CD4-positive, alpha-beta T cell treated with Interleukin-6 for 4 hours (primary cell): ENCODE data around the gene XRCC3.

Source experiments
- DNase-seq: peaks from one replicate; pipeline ENCODE4 v3.0.0-alpha.2; 2020; ENCODE audit warnings: mixed read lengths

Gene XRCC3

GRCh38 chr14:103690332-103690731 is 24.9 kb downstream of the XRCC3 start:
- DNase-seq = no peak

DNA sequence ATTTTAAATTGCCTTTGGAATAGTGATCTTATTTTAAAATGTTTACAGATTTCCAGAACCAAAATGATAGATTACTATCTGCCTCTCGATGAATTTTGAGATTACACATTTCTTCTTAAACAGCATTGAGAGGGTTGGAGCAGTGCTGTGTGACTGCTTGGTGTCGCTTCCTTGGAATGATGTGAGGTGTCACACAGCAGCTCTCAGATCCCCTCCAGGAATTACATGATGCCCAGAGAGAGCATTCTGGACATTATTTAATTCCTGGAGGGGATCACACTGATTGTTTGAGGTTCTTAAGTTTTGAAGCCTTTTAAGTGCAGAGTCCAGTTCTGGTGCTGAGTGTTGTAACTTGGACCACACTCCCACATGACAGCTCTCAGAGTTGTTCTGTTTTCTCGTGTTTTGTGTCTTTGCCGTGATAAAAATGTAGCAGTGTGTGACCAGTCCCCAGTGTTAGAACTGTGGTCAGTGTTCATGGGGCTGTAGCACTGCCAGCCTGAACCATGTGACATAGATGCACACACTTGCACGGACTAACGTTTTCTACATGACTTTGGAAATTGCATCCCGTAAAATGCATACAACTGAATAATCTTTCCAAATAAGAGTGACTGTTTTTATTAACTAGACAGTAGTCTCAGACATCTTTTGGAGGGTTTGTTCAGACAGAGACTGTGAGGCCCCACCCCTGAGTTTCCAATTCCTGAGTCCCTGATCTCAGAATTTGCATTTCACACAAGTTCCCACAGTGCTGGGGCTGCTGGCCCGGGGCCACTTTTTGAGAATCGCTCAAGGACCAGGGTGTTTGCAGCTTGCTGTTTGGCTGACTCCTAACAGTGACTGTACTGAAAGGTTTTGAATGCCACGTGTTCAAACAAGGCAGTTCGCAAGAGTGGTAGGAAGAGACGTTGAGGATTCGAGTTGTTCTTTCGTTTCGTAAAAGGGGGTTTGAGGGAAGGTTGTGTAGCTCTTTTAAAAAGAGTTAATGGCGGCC is 26.0 kb downstream of the XRCC3 start:
- no peak for DNase-seq

GRCh38 chr14:103688441-103688840 is 26.8 kb downstream of the XRCC3 start:
- no peak for DNase-seq

DNA sequence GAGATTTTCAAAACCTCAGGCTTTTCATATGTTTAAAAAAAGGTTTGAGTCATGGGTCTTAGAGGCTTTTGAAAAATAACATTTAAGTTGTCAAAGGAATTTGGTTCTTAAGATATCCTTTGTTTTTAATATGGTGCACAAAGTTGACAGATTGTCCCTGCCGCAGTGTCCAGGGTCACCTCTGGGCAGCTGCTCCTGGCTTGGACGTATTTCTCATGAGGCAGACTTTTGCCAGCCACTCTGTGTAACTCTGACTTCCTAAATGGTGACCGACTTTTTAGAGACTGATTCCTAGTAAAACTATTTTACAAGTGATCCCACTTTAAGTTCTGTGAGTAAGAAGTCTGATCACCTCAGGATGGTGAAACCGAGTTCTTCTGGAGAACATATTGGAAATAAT is 27.5 kb downstream of the XRCC3 start:
- DNase-seq = no peak

- DNase-seq = no peak
These were observed 28.3 kb downstream of the XRCC3 start for GRCh38 chr14:103686831-103687485.

- DNase-seq = no peak
These were observed 29.7 kb downstream of the XRCC3 start for GRCh38 chr14:103685276-103686211.

GRCh38 chr14:103684871-103685270 is 30.4 kb downstream of the XRCC3 start:
- DNase-seq = no peak

- no peak for DNase-seq
These were observed 30.8 kb downstream of the XRCC3 start for GRCh38 chr14:103684471-103684870.

GRCh38 chr14:103683139-103683538 is 32.1 kb downstream of the XRCC3 start:
- DNase-seq = no peak

DNA sequence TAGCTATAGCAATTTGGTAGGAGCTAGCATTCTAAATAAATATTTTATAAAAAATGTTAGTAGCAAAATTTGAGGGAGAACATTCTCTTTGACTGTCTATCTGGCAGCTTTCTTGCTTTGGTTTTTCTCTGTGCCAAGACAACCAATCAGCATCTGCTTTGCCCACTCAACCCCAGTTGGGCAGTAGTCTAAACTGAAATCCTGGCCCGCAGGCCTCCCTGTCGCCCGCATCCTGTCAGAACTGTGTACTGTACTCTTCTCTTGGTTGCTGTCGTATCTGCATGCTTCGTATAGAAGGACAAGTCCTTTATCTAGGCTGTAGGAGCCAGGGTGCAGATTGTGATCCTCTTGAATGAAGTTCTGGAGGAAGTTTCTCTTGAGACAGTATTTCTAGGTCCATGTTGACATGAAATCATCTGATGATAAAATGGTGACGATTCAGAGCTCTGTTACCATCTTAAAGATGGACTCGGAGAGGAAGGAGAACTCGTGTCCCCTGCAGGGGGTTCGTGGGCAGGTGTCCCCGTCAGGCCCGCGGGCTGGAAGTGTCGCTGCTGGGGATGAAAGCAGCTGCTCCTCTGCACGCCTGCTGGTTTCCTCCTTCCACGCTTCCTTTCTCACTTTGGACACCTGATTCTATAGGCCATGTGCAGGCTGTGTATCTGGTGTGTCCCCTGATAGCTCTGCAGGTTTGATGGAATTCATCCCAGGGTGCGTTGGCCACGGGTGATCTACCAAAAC is 34.6 kb downstream of the XRCC3 start:
- no peak for DNase-seq

GRCh38 chr14:103679351-103679750 is 35.9 kb downstream of the XRCC3 start:
- peak; percentile 49 for DNase-seq

GRCh38 chr14:103676881-103677675 is 38.2 kb downstream of the XRCC3 start:
- DNase-seq = no peak

DNA sequence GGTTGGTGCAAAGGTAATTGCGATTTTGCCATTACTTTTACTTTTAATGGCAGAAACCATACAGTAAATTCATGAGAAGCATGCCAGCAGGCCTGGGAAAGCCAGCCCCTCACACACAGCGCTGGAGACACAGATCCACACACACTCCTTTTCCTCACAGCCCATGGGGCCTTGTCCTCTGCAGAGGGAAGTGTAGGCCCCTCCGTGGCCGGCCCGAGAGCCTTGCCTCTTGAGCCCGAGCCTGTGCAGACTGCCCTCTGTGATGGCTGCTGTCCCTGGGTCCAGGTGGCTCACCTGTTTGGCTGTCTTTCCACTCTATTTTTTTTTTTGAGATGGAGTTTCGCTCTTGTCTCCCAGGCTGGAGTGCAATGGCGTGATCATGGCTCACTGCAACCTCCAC is 39.3 kb downstream of the XRCC3 start:
- DNase-seq = no peak

DNA sequence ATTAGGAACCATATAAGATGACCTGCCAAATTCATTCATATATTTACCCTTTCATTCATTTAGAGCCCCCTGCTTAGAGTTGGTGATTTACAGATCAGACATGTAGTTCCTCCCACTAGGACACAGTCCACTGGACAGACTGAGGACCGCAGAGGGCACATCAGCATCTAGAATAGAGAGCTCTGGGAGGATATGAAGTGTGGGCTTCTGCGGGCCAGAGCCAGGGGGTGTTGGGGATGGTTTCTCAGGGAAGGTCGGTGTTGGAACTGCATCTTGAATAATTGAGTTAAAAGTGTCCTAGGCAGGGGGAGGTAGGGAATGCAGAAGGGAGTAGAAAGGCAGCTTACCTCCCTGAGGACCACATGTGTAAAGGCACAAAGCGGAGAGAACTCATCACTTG is 43.3 kb downstream of the XRCC3 start:
- no peak for DNase-seq

DNA sequence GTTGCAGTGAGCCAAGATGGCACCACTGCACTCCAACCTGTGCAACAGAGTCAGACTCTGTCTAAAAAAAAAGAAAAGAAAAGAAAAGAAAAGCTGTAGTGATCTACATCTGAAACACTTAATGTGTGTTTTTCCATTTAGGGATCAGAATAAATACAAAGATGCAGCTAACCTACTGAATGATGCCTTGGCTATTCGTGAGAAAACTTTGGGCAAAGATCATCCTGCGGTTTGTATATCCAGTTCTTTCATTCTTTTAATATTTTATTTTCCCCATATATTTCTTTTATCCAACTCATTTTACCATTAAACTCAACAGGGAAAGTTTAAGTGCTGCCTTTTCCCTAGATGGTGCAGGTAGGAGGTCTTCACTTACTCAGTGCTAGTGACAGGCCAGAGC is 45.9 kb downstream of the XRCC3 start:
- no peak for DNase-seq

DNA sequence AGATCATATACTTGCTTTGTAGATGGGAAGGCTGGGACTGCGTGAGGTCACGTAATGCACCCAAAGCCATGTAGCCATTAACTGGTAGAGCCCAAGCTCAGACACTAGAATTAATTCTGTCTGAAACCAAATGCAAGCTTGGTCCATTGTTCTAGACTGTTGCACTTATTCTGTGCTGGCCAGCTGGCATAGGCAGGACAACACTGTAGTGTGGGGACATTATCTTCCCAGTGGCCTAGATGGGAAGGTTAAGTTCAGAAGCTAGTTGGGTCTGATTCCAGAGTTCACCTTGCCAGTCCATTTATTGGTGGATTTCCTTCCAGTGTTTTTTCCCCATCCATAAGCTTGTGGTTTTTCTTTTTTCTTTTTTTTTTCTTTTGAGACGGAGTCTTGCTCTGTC is 47.1 kb downstream of the XRCC3 start:
- no peak for DNase-seq

DNA sequence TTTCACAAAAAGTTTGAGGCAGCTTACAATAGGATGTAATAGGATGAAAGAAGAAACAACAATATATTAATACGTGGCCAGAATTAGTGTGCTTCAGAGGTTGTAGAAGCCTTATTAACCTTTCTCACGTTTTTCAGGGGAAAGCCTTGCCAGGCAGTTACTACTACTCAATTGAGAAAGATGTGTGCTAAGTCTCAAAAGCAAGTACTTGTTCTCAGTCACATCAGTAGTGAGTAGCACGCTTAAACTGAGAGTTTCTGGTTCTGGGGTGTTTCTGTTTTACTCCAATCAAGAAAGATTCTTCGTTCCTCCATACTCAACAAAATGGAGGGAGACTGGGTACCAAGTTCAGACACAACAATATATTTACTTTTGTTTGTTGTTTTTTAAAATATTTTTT is 47.6 kb downstream of the XRCC3 start:
- no peak for DNase-seq

DNA sequence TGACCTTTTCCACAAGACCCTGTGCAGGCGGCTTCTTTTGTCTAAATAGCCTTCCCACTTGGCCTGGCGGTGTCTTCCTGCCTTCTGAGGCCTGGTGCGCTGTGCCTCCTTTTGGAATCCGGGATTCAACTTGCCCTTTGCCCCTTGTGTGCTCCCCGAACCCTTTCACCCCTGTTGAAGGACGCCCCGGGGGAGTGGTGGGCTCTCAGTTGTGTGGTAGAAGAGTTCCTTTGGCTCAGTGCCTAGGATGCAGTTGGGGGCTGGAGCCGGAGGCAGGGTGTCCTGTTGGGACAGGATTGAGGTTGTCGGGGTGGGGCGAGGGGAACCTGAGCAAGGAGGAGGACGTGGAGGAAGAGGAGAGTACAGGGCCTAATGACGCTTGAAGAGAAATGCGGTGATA is 51.7 kb downstream of the XRCC3 start:
- no peak for DNase-seq

DNA sequence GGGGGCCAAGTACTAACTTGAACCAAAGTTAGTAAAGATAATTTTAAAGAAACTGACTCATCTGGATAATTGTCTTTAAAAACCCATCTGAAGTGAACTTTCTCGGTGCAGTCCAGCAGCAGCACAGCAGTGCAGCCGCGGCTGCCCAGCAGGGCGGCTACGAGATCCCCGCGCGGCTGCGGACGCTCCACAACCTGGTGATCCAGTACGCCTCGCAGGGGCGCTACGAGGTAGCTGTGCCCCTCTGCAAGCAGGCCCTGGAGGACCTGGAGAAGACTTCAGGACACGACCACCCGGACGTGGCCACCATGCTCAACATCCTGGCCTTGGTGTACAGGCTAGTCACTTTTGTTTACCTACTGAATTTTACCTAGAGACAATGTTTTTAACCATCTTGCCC is 52.7 kb downstream of the XRCC3 start:
- no peak for DNase-seq

GRCh38 chr14:103662029-103662428 is 53.2 kb downstream of the XRCC3 start:
- DNase-seq = no peak

- no peak for DNase-seq
These were observed 55.6 kb downstream of the XRCC3 start for GRCh38 chr14:103659631-103660030.
